Adrenal gland (tissue), 19 donors: ENCODE results near the gene NDUFAF5. TPM values are rescaled to one million over a fixed set of nuclear protein-coding genes. Genes with fewer than 3 reads are reported as not detected.
"Not testable (repeated sequence)": the region's sequence is repeated elsewhere in the genome, so short reads cannot be mapped to it uniquely, and the experiment has no call there.

Experiments
- DNase-seq, 7 donors: peaks; one replicate each; pipeline ENCODE4 v3.0.0-alpha.2; 2019 to 2020
- H3K27ac ChIP-seq, 5 donors: fragments of 200-600 bp; sonication (generic) in 4 of 5; 1 replicate in 3 of 5; 2 replicates in 2 of 5; pipeline versions ENCODE4 v1.5.1 to v1.8.0; 2016 to 2020; ENCODE audit warnings: mild to moderate bottlenecking in 1 of 5
- H3K27me3 ChIP-seq: fragments of 200-600 bp; 2 replicates; pipeline ENCODE4 v1.8.0; 2021
- H3K36me3 ChIP-seq, 2 donors: fragments of 200-600 bp; replicated peaks in 1 of 2; 1 replicate in 1 of 2; 2 replicates in 1 of 2; pipeline versions ENCODE4 v1.5.1 to v1.8.0; 2018 to 2022
- H3K4me1 ChIP-seq, 2 donors: fragments of 200-600 bp; replicated peaks in 1 of 2; 1 replicate in 1 of 2; 2 replicates in 1 of 2; pipeline versions ENCODE4 v1.5.1 to v1.8.0; 2018 to 2021
- H3K4me3 ChIP-seq, 4 donors: fragments of 200-600 bp; sonication (generic) in 3 of 4; one replicate each; pipeline ENCODE4 v1.5.1; 2016 to 2018
- H3K9me3 ChIP-seq, 3 donors: fragments of 200-600 bp; sonication (generic) in 1 of 3; replicated peaks in 1 of 3; 1 replicate in 2 of 3; 2 replicates in 1 of 3; pipeline versions ENCODE4 v1.5.1 to v1.8.0; 2016 to 2021
- POLR2A ChIP-seq, 2 donors: fragments of 450-650 bp; IDR thresholded peaks; one replicate each; pipeline ENCODE4 v1.6.1; 2017; ENCODE audit warnings: antibody characterized with exemption in 2 of 2, mild to moderate bottlenecking in 2 of 2, moderate library complexity in 1 of 2
- WGBS, 4 donors: extraction: QIAGEN DNeasy Blood & Tissue Kit in 2 of 4; methylation state at CpG; one replicate each; pipeline versions ENCODE4 v1.1.5 to v1.1.7; 2013 to 2017; 5-methylcytosine and 5-hydroxymethylcytosine counted together
- intact Hi-C, 2 donors: fragments of 100-400 bp; cut with DNase I; formaldehyde crosslinking; loops; one replicate each; pipeline versions ENCODE4 v1.14.1 to v1.15.0; 2022 to 2023
- long read RNA-seq, 10 donors: library from polyadenylated mRNA in 3 of 10; unstranded in 2 of 10; stranded (forward) in 1 of 10; transcript quantifications; one replicate each; pipeline ENCODE4 v2.0.0 and lab custom pipeline, GENCODE V29; 2021 to 2026
- polyA plus RNA-seq, 3 donors: library from polyadenylated mRNA; stranded (reverse); fragments of 200-250 nt in 2 of 3; fragments of 350-450 nt in 1 of 3; fragmentation: Illumina TruSeq in 1 of 3; extraction: RNeasy Lipid Tissue Mini Kit (QIAGEN cat#74804) in 1 of 3; gene quantifications; one replicate each; pipeline ENCODE4 v1.2.3, GENCODE V29; 2013 to 2014
- total RNA-seq, 9 donors: library from RNA; depleted of rRNA in 4 of 9; stranded (reverse); fragments of >200 nt in 4 of 9; fragments of 120-200 nt in 1 of 9; fragmentation: NEBNext Ultra II Directional in 1 of 9; extraction: Animal tissue kit (Norgen Biotek cat#: 25700) in 1 of 9; gene quantifications; one replicate each; pipeline versions ENCODE4 v1.1.0 to v1.2.4, GENCODE V29; 2013 to 2023
- TF ChIP-seq, protein P1 (sequence below), 6 experiments: fragments of 450-650 bp in 4 of 6; fragments of 200-600 bp in 2 of 6; sonication (generic) in 1 of 6; IDR thresholded peaks; 1 replicate in 5 of 6; 2 replicates in 1 of 6; pipeline versions ENCODE4 v1.5.1 to v1.8.0; 2016 to 2021; ENCODE audit warnings: antibody characterized with exemption in 6 of 6, mild to moderate bottlenecking in 2 of 6, moderate library complexity in 1 of 6
- donor health status: healthy with polysubstance abuse.
- donor health status: Bipolar disorder and iron deficiency.
- donor health status: DM: yes; HTN: yes; CAD: no.
- donor health status: DM: no; HTN: no; CAD: no.
- donor health status: DM: no; HTN: no; CAD: no.
- donor health status: DM: yes; HTN: yes; CAD: no.

Gene NDUFAF5, protein sequence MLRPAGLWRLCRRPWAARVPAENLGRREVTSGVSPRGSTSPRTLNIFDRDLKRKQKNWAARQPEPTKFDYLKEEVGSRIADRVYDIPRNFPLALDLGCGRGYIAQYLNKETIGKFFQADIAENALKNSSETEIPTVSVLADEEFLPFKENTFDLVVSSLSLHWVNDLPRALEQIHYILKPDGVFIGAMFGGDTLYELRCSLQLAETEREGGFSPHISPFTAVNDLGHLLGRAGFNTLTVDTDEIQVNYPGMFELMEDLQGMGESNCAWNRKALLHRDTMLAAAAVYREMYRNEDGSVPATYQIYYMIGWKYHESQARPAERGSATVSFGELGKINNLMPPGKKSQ
- total RNA-seq (10 to 100 TPM in 7 of 9 donors, 1 to 10 TPM in 2; 6.3 to 46.4 (median 17.9) TPM), polyA plus RNA-seq (10 to 100 TPM; 32.8 to 54.1 (median 37.5) TPM)
- long read RNA-seq, donor 1, full-length matches to known transcripts = 6 of 6 reads
- long read RNA-seq, donor 1, partial matches to known transcripts = 0 of 6 reads
- long read RNA-seq, donor 1, other reads (novel, unspliced or antisense) = 0 of 6 reads
- long read RNA-seq, donor 2, full-length matches to known transcripts = 10 of 10 reads
- long read RNA-seq, donor 2, partial matches to known transcripts = 0 of 10 reads
- long read RNA-seq, donor 2, other reads (novel, unspliced or antisense) = 0 of 10 reads
- long read RNA-seq, donor 3, full-length matches to known transcripts = 2 of 2 reads
- long read RNA-seq, donor 3, partial matches to known transcripts = 0 of 2 reads
- long read RNA-seq, donor 3, other reads (novel, unspliced or antisense) = 0 of 2 reads
- long read RNA-seq, donor 4, full-length matches to known transcripts = 6 of 9 reads
- long read RNA-seq, donor 4, partial matches to known transcripts = 0 of 9 reads
- long read RNA-seq, donor 4, other reads (novel, unspliced or antisense) = 3 of 9 reads
- long read RNA-seq, donor 5, full-length matches to known transcripts = 10 of 17 reads
- long read RNA-seq, donor 5, partial matches to known transcripts = 2 of 17 reads
- long read RNA-seq, donor 5, other reads (novel, unspliced or antisense) = 5 of 17 reads
- long read RNA-seq, donor 6, full-length matches to known transcripts = 2 of 4 reads
- long read RNA-seq, donor 6, partial matches to known transcripts = 2 of 4 reads
- long read RNA-seq, donor 6, other reads (novel, unspliced or antisense) = 0 of 4 reads
- long read RNA-seq, donor 7, full-length matches to known transcripts = 4 of 4 reads
- long read RNA-seq, donor 7, partial matches to known transcripts = 0 of 4 reads
- long read RNA-seq, donor 7, other reads (novel, unspliced or antisense) = 0 of 4 reads
- long read RNA-seq, donor 8, full-length matches to known transcripts = 6 of 6 reads
- long read RNA-seq, donor 8, partial matches to known transcripts = 0 of 6 reads
- long read RNA-seq, donor 8, other reads (novel, unspliced or antisense) = 0 of 6 reads
- long read RNA-seq, donor 9, full-length matches to known transcripts = 5 of 5 reads
- long read RNA-seq, donor 9, partial matches to known transcripts = 0 of 5 reads
- long read RNA-seq, donor 9, other reads (novel, unspliced or antisense) = 0 of 5 reads
- long read RNA-seq, donor 10, partial matches to known transcripts = 0 of 1 reads
- long read RNA-seq, donor 10, other reads (novel, unspliced or antisense) = 0 of 1 reads

DNA sequence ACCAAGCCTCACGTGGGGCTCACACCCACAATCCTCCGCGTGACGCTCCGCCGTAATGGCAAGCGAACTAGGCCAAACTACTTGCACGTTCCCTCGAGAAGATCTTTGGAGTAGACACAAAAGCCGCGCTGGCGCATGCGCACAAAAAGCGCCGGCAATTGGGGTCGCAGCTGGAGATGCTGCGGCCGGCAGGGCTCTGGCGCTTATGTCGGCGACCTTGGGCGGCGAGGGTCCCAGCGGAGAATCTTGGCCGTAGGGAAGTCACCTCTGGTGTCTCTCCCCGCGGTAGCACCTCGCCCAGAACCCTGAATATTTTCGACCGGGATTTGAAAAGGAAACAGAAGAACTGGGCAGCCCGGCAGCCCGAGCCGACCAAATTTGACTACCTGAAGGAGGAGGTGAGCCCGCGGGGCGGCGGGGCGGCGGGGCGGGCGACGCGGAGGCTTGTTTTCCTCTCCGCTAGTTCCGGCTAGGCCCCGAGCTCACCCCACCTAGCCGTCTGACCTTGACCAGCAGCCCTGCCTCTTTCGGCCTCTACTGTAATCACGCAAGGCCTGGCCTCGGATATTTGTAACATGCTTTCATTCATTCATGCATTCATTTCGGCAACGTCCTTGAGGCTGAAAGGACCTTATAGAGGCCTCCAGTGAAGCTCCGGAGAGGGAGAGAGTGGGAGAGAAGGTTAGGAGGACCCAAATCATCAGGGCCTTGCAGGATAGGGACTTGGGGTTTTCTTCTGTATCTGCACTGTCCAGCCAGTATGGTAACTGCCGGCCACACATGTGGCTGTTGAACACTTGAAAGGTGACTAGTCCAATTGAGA is at the start of gene NDUFAF5, which contains the start of gene ESF1:
TSS of gene NDUFAF5 (plus strand) at position 136 of the 823 bp plus-strand sequence. CDS start at position 177, 41 bp downstream.
TSS of gene ESF1 (minus strand) at position 27 of the 823 bp plus-strand sequence. CDS start 1,779 bp downstream, outside the sequence.
- DNase-seq = peak; percentile 94 to 98 (median 96)
- peaks cover 22 to 35% of the 10 kb centered on the region in 2 donors for H3K4me1 ChIP-seq
- WGBS, 4 donors = 0 to 5% (median 1%) methylated on average over 8 to 54 of the region's 54 CpGs

DNA sequence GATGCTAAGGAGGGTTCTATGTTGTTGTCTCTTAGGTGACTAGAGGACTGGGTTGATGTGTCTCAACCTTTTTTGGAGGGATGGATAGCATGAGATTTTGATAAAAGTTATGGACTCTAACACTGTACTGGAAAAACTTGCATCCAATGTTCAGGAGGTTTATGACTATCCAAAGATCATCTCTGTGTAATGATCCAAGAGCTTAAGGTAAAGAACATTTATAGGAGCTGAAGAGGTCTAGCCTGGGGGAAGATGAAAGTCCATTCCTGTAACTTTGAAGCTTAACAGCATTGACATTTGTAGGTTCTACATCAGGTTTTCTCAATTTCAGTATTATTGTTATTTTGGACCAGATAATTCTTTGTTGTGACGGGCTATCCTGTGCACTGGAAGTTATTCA is 49.0 kb upstream of the NDUFAF5 start:
- DNase-seq = no peak
- no peak overlapping the region for H3K4me3 ChIP-seq
- intact Hi-C loops = no loop called here
- no peak for TF ChIP-seq POLR2A (IDR thresholded peaks at IDR 0.05)
- TF ChIP-seq, protein P1, sequence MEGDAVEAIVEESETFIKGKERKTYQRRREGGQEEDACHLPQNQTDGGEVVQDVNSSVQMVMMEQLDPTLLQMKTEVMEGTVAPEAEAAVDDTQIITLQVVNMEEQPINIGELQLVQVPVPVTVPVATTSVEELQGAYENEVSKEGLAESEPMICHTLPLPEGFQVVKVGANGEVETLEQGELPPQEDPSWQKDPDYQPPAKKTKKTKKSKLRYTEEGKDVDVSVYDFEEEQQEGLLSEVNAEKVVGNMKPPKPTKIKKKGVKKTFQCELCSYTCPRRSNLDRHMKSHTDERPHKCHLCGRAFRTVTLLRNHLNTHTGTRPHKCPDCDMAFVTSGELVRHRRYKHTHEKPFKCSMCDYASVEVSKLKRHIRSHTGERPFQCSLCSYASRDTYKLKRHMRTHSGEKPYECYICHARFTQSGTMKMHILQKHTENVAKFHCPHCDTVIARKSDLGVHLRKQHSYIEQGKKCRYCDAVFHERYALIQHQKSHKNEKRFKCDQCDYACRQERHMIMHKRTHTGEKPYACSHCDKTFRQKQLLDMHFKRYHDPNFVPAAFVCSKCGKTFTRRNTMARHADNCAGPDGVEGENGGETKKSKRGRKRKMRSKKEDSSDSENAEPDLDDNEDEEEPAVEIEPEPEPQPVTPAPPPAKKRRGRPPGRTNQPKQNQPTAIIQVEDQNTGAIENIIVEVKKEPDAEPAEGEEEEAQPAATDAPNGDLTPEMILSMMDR (IDR thresholded peaks at IDR 0.05) = no peak
- H3K9me3 ChIP-seq = peaks cover 0 to 5% (median 0%) of the 10 kb centered on the region in 3 donors
- H3K27me3 ChIP-seq = no peaks in the 10 kb centered on the region
- WGBS, 4 donors = 93 to 100% (median 99%) methylated on average over 1 of the region's 1 CpG
- peaks cover 15 to 26% of the 10 kb centered on the region in 2 donors for H3K4me1 ChIP-seq
- no peak overlapping the region for H3K27ac ChIP-seq
- H3K36me3 ChIP-seq = peaks cover 0 to 20% of the 10 kb centered on the region in 2 donors

More for the DNA sequence above, at the start of gene NDUFAF5, which contains the start of gene ESF1:
- peak within 1 kb of the TSS; percentile 67 to 99 (median 81) for H3K4me3 ChIP-seq
- intact Hi-C loops = no loop called here
- TF ChIP-seq POLR2A (IDR thresholded peaks at IDR 0.05) = peak; percentile 46 to 64
- TF ChIP-seq, protein P1 (IDR thresholded peaks at IDR 0.05) = no peak
- H3K27me3 ChIP-seq = no peaks in the 10 kb centered on the region
- H3K36me3 ChIP-seq = peaks cover 0 to 33% of the 10 kb centered on the region in 2 donors
- H3K27ac ChIP-seq = peak within 1 kb of the TSS; percentile 70 to 96 (median 93)
- no peaks in the 10 kb centered on the region for H3K9me3 ChIP-seq

DNA sequence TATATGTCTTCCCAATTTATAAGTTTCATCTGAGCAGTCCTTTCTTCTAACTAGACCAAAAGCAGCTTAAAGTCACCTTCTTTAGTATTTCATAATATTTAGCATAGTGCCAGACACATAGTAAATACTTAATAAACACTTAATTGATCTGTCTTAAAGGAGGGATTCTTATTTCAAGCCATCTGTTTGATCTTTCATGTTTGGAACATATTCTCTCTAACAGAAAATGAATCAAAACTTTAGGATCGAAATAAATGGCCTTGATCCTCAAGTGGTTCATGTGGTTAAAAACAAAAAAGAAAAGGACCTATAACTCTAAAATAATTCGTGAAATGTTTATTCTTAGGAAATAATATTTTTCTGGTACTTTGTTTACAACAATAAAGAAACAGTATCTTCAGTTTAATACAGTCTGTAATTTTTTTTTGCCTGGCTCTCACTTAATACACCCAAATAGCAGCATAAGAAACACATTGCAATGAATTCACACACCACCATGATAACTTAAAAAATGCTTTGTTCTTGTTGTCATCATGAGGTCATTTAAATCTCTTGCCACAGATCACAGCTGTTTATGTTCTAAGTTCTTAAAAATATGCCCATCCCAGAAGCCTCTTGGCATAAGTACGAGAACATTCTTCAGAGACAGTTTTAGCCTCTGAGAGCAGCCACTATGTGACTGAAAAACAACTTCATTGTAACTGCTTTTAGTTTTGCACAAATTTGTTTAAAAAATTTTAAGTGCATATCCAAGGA is 48.2 kb upstream of the NDUFAF5 start:
- Histone ChIP-seq H3K36me3 (peaks cover 0 to 19% of the 10 kb centered on the region in 2 donors), H3K27ac (peak overlapping the region in 3 of 5 donors; percentile 11 to 32 (median 20)), H3K9me3 (peaks cover 0 to 6% (median 0%) of the 10 kb centered on the region in 3 donors), H3K4me1 (peaks cover 15 to 26% of the 10 kb centered on the region in 2 donors), H3K27me3 (no peaks in the 10 kb centered on the region), H3K4me3 (no peak overlapping the region)
- DNase-seq = no peak
- WGBS, 4 donors = 28 to 45% (median 34%) methylated on average over 3 of the region's 3 CpGs
- TF ChIP-seq, protein P1 (IDR thresholded peaks at IDR 0.05) = no peak
- TF ChIP-seq POLR2A (IDR thresholded peaks at IDR 0.05) = no peak
- intact Hi-C loops = no loop called here

DNA sequence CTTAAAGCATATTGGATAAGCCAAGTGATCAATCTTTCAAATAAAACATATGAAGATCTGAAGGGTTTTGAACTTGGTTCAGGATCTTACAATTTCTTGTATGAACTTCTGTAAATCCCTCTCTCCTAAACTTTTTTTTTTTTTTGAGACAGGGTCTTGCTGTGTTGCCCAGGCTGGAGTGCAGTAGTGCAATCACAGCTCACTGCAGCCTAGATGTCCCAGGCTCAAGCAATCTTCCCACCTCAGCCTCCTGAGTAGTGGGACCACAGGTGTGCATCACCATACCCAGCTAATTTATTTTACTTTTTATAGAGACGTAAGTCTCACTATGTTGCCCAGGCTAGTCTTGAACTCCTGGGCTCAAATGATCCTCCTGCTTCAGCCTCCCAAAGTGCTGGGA is 46.6 kb upstream of the NDUFAF5 start:
- peak overlapping the region in 1 of 5 donors; percentile 46 for H3K27ac ChIP-seq

More for the DNA sequence above, 46.6 kb upstream of the NDUFAF5 start:
- H3K9me3 ChIP-seq, DNase-seq, intact Hi-C loops, H3K27me3 ChIP-seq, H3K4me3 ChIP-seq, H3K36me3 ChIP-seq: not testable (repeated sequence)
- WGBS, 4 donors = 90 to 100% (median 94%) methylated on average over 1 of the region's 1 CpG
- peaks cover 15 to 26% of the 10 kb centered on the region in 2 donors for H3K4me1 ChIP-seq
